A549 (cell line): Measurements from ENCODE around the gene BHMT.

Experiments
- CBX2 ChIP-seq: fragments of 200-600 bp; sonication (generic); IDR thresholded peaks from 2 replicates; pipeline ENCODE4 v1.6.1; 2016; ENCODE audit warnings: low read depth, mild to moderate bottlenecking, borderline replicate concordance
- CHD2 ChIP-seq: fragments of 150-350 bp; IDR thresholded peaks from 2 replicates; pipeline ENCODE4 v1.6.1; 2014; ENCODE audit warnings: low read length; ENCODE audit not compliant: partially characterized antibody
- PHF8 ChIP-seq: fragments of 200-600 bp; sonication (generic); IDR thresholded peaks from 2 replicates; pipeline ENCODE4 v1.6.1; 2016; ENCODE audit warnings: low read depth, mild to moderate bottlenecking, antibody characterized with exemption, moderate library complexity, borderline replicate concordance
- POLR2A ChIP-seq: IDR thresholded peaks from 2 replicates; pipeline ENCODE4 v1.6.1; 2012; ENCODE audit warnings: mild to moderate bottlenecking, low read length

DNA sequence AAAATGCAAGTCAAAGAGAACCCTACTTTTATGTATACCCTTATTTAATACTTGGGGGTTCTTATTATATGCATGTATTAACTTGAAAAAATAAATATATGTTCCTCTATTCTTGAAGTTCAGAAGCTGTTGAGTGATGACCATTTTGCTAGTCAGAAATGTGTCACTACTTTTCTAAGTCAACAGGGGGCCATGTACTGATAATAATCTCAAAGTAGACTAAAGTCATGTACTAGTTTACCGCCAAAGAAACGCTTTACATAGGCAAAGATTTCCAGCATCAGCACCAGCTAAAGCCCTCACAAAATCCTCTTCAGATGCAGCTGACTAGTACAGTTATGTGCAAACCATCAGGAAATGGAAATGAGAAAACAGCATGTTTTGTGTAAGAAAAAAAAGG lies 5.7 kb upstream of the BHMT start:
- TF ChIP-seq CHD2 = no peak
- TF ChIP-seq PHF8 = no peak
- TF ChIP-seq CBX2 = no peak
- no peak for TF ChIP-seq POLR2A
